ENCODE data around the gene CLEC18C.

DNA sequence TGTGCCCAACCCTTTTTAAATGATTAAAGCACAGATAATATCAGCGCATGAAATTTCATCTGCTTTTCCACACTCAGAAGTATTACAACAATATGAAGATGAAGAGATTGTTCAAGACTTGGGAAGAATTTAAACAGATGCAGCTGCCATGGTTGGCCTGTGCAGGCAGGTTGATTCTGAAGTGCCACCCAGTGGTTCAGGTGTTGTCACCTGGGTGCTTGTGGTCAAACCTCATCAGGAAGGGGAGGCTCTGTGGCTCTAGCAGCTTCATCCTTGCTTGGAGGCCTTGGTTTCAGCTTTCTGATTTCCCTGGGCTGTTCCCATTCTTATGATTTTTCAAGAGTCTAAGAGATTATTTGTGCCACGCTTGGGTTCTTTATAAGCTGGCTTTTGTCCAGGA lies 22.2 kb upstream of the CLEC18C start:
- no peak for TF ChIP-seq CTCF (IDR thresholded peaks at IDR 0.05)
- no peak for TF ChIP-seq ESRRA (IDR thresholded peaks at IDR 0.05; ENCODE audit: borderline replicate concordance, low read length)
- no peak for TF ChIP-seq HOXB5 (CRISPR knock-in tag; IDR thresholded peaks at IDR 0.05)
- TF ChIP-seq, protein P1, sequence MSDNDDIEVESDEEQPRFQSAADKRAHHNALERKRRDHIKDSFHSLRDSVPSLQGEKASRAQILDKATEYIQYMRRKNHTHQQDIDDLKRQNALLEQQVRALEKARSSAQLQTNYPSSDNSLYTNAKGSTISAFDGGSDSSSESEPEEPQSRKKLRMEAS (IDR thresholded peaks at IDR 0.05) = no peak
- no peak for TF ChIP-seq POLR2A (IDR thresholded peaks at IDR 0.05; ENCODE audit: low read length)
- no peak for TF ChIP-seq MAZ (IDR thresholded peaks at IDR 0.05; ENCODE audit: borderline replicate concordance, low read depth, low read length)
- TF ChIP-seq, protein P2, sequence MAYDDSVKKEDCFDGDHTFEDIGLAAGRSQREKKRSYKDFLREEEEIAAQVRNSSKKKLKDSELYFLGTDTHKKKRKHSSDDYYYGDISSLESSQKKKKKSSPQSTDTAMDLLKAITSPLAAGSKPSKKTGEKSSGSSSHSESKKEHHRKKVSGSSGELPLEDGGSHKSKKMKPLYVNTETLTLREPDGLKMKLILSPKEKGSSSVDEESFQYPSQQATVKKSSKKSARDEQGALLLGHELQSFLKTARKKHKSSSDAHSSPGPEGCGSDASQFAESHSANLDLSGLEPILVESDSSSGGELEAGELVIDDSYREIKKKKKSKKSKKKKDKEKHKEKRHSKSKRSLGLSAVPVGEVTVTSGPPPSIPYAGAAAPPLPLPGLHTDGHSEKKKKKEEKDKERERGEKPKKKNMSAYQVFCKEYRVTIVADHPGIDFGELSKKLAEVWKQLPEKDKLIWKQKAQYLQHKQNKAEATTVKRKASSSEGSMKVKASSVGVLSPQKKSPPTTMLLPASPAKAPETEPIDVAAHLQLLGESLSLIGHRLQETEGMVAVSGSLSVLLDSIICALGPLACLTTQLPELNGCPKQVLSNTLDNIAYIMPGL (CRISPR knock-in tag; IDR thresholded peaks at IDR 0.05; ENCODE audit: borderline replicate concordance) = no peak
